Stimulated activated CD4-positive, alpha-beta T cell treated with anti-CD3 and anti-CD28 coated beads, Interleukin-4, amount 100 ng/mL, for 48 hours (primary cell): ENCODE measurements around the gene MMEL1.

ENCODE experiments used
- DNase-seq, 2 donors: peaks; one replicate each; pipeline ENCODE4 v3.0.0-alpha.2; 2020; ENCODE audit warnings: low read depth in 2 of 2

MMEL1 gene

GRCh38 chr1:2642560-2643413 lies 10.0 kb upstream of the MMEL1 start:
- DNase-seq, result peak; percentile 87 to 92

DNA sequence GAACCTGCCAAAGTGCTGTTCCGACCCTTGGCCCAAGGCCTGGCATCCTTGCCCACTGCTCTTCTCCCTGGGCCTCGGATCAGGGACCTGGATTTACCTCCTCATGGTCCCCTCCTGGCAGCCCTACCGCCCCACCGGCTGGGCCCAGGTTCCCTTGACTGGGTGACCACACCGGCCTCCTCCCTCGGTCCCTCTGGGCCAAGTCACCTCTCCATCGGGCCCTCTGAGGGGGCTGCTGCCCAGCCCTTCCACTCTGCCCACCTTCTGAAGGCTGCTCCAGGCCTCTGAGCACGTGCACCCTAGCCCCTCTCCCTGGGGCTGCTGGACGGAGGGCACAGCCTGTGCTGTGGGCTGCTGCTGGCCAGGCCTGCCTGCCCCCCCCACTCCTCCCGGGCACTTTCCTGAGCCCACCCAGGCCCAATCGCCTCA lies 9.3 kb upstream of the MMEL1 start:
- no peak for DNase-seq

DNA sequence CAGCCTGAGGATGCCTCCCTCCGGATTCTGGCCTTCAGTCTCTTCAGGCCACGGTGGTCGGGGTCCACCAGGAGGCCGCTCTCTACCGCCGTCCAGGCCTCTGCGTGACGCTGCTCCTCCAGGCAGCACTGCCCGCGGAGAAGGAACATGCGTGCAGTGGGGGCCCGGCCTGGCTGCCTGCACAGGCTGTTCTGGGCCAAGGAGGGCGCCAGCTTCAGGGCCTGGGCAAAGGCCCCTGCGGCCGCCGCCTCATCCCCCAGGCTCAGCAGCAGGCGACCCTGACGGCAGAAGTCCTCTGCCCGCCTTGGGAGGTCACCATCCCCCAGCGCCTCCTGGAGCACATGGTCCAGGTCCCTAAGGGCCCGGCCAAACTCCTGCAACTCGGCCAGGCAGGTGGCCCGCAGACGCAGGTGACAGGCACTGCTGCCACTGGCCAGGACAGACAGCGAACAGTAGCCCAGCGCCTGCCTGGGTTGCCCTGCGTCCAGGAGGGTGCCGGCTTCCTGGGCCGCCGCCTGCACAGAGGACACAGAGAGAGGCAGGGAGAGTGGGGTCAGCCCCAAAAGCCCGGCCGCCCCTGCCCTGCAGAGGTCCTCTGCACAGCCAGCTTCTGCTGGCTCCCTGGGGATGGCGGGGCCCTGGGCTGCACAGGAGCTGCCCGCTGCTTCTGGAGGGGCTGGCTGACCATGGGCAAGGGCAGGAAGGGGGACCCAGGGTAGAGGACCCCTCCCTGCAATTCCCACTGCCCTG lies 8.7 kb upstream of the MMEL1 start:
- no peak for DNase-seq

- DNase-seq, result no peak
Observed at GRCh38 chr1:2640626-2641025, 7.8 kb upstream of the MMEL1 start.

DNA sequence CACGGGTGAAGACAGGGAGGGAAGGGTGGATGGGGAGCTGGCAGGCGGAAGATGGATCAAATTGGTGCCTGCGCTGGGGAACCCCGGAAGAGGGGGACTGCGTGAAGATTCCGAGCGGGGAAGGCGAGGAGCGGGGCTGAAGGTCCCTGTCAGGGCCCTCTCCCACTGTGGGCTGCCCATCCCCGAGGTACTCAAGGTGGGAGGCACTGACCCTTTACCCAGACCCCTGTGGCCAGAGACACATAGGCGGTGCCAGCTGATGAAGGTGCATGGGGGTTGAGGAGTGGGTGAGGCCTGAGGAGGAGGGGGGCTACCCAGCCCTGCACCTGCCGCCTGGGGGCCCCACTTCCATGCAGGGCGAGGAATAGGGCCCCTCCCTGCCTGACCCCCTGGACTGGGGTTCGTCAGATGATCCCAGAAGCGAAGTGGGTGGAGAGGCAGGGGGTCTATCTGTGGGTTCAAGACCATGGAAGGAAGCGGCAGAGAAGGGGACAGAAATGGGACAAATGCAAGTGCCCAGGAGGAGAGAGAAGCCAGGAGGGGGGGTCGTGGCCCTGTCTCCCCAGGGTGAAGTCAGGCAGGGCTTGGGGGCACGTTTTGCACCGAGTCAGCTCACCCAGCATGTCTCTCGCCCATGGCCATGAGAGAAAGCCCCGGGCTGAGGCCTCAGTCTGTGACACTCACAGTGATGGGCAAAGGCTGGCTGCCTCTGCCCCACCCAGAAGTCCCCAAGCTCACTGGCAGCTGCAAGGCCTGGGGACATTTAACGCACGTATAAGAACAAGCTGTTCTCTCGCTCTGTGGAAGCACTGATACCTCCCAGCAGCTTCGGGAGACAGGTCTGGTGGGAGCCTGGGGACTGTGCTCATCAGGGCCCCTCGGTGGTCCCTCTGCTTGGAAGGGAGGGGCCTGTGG lies 7.0 kb upstream of the MMEL1 start:
- no peak for DNase-seq

- DNase-seq, result no peak
Observed at GRCh38 chr1:2639203-2639602, 6.4 kb upstream of the MMEL1 start.

DNA sequence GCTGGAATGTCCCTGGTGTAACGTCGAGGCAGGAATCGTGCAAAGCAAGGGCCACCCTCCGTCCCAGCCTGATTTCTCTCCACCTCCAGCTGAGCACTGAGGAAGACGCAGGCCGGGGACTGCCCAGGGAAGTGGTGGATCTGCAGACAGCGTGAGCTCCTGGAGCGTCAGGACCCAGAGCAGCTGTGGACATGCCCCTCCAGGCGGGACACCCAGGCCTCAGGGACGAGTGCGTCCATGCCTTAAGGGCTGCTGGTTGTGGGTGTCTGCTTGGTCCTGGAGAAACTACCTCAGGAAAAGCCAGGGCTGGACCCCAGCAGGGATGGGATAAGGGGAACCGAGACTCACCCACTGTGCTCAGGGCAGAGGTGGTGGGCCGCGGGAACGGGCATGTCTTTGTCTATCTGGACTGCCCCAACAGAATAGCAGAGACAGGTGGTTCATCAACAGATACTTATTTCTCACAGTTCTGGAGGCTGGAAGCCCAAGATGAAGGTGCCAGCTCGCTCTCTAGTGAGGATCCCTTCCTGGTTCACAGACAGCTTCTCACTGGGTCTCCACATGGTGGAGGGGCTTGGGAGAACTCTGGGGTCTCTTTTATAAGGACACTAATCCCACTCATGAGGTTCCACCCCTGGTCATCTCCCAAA lies 5.8 kb upstream of the MMEL1 start:
- no peak for DNase-seq

DNA sequence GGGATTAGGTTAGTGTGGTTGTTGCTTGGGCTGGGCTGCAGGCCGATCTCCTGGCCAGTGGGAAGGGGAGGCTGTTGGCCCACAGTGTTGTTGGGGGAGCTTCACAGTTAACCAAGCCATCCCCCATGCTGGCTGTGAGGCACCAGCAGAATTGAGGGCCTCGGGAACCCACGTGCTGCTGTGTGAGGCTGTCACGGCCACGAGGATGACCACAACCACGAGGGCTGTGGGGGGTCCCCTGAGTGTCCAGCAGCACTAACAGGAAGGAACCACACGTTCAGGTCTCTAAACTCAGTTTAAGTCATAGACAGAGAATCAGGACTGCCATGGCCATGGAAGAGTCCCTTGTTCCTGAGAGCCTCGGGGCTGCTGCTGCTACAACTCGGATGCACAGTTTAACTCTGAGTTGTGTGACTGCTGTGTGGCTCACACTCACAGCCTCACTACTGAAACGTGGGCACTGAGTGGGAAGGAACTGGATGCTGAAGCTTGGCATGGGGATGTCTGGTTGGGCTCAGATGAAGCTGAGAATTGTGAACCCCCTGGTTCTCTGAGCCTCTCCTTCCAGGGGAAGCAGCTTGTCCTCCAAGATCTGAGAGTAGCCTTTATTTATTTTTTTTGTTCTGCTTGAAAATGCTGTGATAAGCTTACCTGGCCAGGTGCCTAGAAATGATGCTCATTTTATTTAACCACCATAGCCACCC lies 4.8 kb upstream of the MMEL1 start:
- no peak for DNase-seq

GRCh38 chr1:2636733-2637132 lies 3.9 kb upstream of the MMEL1 start:
- DNase-seq, result no peak

DNA sequence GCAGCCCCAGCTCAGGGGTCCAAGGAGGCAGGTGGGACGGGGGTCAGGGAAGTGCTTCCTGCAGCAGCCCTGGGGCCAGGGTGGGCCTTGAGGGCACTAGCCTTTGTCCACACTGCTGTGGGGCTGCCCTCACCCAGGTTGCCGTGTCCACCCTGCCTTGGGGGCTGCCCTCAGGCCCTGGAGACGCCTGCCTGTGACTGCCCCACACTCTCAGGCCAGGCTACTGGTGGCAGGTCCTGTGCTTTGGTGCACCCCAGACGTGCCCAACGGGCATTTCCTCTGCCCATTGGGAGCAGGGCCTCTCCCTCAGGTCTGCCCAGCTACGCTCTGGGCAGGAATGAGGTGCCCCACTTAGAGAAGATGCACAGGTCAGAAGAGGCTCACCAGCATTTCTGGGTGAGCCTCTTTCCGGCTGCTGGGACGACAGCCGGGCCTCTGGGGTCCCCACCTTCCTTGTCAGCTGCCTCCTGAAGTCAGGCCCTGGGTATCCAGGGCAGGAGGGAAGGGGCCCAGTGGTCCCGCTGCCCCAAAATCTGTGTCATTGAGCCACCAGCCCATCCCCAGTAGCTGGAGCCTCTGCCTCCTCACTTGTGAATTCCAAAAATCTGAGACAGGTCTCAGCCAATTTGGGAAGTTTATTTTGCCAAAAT lies 2.7 kb upstream of the MMEL1 start:
- DNase-seq, result no peak

DNA sequence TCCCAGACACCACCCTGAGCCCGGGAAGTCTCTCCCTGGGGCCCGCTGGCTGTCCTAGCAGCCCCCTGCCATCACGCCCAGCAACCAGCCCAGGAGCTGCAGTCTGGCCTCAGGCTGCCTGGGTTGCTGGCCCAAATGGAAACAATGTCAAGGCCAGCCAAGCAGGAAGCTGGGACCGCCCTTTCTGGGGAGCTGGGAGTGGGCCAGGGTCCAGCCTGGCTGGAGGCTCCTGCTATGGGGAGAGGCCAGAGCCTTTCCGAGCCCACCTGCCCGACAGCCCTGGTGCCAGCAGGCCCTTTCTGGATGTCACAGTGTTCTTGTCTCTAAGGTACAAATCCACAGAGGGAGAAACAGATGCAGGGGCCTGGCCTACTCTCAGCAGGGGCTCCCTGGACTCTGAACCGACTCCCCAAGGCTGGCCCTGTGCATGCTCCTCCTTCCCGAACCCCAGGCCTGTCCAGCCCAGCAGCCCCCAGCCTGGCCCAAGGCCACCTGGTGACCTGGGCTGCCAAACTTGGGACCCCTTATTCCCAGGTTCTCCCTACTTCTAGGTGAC lies 1.2 kb upstream of the MMEL1 start:
- DNase-seq, result no peak

DNA sequence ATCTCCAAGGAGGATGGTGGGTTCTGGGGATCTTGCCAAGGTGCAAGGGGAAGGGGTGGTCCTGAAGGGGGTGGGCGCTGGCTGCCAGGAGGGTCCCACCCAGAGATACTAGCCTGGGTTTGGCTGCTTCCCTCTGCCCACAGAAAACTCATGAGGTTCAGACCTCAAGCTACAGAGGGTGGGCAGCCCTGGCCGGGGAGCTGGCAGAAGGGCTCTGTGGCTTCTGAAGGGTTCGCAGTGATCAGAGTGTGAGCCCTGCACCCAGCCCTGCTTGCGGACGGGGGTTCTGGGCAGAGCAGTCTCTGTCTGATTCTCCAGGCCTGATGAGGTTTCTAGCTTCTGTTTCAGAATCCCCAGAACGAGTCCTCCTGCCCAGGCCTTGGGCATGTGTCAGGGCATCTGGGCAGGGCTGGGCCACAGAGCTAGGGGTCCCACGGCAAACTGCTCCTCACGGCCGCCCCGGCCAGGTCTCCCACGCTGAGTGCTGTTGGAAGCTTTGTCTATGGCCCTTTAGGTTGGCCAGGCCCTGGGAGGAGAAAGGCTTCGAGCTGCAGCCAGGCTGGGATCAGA lies 635 bp upstream of the MMEL1 start:
- no peak for DNase-seq

- DNase-seq, result no peak
Observed at GRCh38 chr1:2632051-2632430, 775 bp downstream of the MMEL1 start.

- DNase-seq, result no peak
Observed at GRCh38 chr1:2631136-2632050, 1.4 kb downstream of the MMEL1 start.

DNA sequence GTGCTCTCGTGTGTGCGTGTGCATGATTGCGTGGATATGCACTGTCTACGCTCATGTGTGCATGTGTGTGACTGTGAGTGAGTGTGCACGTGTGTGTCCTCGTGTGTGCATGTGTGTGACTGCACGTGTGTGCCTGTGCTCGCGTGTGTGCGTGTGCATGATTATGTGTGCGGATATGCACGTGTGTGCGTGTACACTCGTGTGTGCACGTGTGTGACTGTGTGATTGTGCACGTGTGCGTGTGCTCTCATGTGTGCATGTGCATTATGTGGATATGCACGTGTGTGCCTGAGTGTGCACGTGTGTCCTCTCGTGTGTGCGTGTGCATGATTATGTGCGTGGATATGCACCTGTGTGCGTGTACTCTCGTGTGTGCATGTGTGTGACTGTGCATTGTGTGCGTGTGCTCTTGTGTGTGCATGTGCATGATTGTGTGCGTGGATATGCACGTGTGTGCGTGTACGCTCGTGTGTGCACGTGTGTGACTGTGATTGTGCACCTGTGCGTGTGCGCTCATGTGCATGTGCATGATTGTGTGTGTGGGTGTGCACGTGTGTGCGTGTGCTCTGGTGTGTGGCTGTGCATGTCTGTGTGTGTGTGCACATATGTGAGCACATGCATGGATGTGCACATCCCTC lies 2.2 kb downstream of the MMEL1 start:
- DNase-seq, result no peak

DNA sequence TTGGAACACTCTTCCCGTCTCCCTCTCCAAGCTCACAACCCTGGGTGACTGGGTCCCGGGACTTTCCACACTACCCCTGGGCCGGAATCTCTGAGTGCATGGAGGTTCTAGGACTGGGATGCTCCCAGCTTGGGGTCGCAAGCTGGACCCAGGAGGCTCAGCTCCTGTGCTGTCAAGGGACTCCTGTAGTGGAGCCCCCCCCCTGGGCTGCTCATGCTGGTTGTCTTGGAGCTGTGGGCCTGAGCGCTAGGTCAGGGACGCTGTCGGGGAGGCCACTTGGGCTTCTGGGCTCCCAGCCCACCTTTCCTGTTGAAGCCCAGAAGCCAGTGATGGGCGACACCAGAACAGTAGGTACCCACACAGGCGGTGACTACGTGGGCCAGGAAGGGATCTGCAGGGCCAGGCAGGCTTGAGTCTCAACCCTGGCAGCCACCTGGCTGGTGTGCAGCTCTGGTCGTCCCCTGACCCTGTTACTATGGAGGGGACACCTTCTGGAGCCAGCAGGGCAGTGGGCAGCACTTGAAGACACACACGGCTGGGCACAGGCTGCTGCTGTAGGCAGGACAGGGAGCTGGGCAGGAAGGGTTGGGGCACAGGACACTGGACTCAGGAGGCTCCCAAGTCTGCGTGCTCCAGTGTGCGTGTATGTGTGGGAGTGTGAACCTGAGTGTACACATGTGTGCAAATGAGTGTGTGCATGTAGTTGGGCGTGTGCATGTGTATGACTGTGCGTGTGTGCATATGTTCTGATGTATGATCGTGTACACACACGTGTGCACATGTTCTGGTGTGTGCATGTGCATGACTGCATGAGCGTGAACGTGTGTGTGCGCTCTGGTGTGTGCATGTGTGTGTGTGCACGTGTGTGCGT lies 3.0 kb downstream of the MMEL1 start:
- no peak for DNase-seq

GRCh38 chr1:2628933-2629626 lies 3.7 kb downstream of the MMEL1 start:
- no peak for DNase-seq
